WI38 (cell line): ENCODE results near the gene SHANK1.

ENCODE experiments used
- H3K4me3 ChIP-seq: 2 replicates; pipeline ENCODE4 v1.5.1; 2011; ENCODE audit warnings: low read depth, mild to moderate bottlenecking, control low read depth, low read length
- TF ChIP-seq, protein P1 (sequence below): IDR thresholded peaks from 2 replicates; pipeline ENCODE4 v1.5.1; 2012; ENCODE audit warnings: low read depth, mild to moderate bottlenecking, control low read depth, low read length

Gene SHANK1

DNA sequence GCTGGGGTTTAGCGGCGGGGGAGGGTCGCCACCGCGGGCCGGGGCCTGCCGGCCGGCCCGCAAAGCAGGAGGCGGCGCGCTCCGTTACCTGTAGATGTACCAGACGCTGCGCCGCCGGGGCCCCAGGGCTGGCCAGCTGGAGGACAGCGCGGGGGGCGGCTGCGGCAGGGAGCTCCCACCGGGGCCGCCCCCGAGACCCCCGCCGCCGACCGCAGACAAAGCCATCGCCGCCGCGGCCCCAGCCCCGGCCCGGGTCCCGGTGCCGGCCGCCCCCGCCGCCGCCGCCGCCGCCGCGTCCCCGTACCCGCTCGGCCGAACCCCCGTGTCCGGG, 24.8 kb downstream of the SHANK1 start:
- TF ChIP-seq, protein P1, sequence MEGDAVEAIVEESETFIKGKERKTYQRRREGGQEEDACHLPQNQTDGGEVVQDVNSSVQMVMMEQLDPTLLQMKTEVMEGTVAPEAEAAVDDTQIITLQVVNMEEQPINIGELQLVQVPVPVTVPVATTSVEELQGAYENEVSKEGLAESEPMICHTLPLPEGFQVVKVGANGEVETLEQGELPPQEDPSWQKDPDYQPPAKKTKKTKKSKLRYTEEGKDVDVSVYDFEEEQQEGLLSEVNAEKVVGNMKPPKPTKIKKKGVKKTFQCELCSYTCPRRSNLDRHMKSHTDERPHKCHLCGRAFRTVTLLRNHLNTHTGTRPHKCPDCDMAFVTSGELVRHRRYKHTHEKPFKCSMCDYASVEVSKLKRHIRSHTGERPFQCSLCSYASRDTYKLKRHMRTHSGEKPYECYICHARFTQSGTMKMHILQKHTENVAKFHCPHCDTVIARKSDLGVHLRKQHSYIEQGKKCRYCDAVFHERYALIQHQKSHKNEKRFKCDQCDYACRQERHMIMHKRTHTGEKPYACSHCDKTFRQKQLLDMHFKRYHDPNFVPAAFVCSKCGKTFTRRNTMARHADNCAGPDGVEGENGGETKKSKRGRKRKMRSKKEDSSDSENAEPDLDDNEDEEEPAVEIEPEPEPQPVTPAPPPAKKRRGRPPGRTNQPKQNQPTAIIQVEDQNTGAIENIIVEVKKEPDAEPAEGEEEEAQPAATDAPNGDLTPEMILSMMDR = no peak

DNA sequence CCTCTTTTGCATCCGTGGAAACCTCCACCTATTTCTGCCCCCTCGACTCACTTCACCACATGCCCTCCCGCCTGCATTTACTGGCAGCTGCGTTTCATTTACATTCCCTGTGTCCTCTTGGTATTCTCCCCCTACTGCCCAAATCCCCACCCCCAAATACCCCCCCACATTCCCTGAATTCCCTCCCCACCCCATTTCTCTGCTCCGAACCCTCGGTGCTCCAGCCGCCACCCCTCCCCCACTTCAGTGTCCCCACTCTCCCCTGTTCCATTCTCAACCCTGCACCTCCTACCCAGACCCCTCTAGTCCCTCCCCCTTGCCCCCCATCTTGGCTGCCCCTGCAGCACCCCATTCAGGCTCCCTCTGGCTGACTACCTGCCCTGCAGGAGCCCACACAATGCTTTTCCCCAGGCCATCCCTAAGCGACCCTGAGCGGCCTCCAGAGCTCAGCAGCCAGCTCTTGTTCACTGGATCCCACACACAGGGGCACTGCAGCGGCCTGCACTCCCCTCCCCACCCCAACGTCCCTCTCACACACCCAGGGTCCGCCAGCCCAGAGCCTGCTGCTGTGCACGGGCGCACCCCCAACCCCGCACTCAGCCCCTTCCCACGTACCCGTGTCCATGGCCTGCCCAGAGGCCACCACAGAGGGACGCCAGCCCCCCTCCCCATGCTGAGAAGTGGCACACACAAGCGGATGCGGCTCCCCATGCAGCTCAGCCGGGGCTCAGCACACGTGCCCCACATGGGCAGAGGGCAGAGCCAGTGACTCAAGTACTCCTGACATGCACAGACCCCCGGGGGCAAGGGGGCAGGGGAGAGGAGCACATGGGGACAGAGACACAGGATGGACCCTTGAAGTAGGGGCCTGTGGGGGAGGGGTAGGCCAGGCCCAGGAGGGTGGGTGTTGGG, 26.3 kb downstream of the SHANK1 start:
- H3K4me3 ChIP-seq = no peak overlapping the region
- TF ChIP-seq, protein P1 = no peak

More for the DNA sequence above, 24.8 kb downstream of the SHANK1 start:
- no peak overlapping the region for H3K4me3 ChIP-seq

DNA sequence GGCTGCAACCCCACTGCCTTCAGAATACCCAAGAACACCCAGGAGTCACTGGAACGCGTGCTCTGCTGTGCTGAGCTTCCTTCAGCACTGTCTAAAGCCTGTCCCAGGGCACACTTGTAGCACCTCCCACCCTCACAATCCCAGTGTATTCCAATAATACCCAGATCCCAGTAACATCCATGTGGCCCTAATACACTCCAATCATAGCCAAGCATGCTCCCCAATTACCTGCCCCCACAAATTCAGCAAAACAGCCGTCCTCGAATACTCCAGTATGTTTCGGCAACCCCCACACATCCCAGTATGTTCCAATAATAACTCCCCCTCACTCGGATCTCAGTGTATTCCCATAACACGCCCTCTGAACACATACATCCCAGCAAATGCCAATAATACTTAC, 29.2 kb downstream of the SHANK1 start:
- TF ChIP-seq, protein P1 = no peak

DNA sequence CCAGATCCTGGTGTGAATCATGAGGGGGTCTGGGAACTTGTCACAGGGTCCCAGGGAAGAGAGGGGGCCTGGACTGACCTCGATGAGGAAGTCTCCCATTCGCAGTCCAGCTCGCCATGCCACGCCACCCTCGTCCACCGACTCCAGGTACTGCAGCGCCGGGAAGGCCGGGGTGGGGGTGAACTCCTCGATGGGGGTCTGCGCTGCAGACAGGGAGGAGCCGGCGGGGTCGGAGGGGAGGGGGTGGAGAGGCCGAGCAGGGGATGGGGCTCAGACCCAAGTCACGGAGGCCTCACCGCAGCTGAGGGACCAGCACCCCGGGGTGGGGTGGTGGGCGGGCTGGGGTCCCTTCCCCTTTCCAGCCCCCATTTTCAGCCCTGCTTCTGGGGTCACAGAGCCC, 30.8 kb downstream of the SHANK1 start:
- TF ChIP-seq, protein P1 = no peak
- H3K4me3 ChIP-seq = no peak overlapping the region

More for the DNA sequence above, 29.2 kb downstream of the SHANK1 start:
- H3K4me3 ChIP-seq = no peak overlapping the region

DNA sequence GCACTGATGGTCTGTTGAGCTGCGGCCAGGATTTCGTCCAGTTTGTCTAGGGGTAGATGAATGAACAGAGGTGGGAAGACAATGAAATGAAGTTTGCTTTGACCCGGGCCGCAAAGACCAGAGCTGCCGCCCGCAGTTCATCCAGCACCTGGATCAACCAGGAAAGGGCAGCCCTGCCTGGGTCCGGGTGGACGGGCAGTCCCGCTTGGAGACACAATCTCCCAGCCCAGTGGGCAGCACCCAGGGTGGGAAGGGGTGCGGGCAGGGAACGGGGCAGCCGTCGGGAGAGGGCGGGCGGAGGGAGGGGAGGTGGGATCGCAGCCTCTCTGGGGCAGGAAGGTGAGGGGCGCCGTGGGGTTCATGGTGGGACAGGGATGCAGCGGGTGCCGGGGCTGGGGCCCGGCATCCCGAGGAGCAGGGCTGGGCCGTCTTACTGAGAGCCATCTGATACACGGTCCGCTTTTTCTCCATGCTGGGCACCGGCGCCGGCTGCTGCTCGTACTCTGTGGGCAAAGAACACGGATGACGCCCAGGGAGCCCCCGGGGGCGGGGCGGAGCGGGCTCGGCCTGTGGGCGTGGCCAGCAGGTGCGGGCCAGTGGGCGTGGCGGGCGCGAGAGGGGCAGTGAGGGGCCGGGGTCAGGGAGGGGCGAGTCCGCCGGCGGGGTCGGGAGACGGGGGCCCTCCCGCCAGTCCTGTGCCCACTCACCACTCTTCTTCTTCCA, 33.1 kb downstream of the SHANK1 start:
- TF ChIP-seq, protein P1 = no peak
- no peak overlapping the region for H3K4me3 ChIP-seq

DNA sequence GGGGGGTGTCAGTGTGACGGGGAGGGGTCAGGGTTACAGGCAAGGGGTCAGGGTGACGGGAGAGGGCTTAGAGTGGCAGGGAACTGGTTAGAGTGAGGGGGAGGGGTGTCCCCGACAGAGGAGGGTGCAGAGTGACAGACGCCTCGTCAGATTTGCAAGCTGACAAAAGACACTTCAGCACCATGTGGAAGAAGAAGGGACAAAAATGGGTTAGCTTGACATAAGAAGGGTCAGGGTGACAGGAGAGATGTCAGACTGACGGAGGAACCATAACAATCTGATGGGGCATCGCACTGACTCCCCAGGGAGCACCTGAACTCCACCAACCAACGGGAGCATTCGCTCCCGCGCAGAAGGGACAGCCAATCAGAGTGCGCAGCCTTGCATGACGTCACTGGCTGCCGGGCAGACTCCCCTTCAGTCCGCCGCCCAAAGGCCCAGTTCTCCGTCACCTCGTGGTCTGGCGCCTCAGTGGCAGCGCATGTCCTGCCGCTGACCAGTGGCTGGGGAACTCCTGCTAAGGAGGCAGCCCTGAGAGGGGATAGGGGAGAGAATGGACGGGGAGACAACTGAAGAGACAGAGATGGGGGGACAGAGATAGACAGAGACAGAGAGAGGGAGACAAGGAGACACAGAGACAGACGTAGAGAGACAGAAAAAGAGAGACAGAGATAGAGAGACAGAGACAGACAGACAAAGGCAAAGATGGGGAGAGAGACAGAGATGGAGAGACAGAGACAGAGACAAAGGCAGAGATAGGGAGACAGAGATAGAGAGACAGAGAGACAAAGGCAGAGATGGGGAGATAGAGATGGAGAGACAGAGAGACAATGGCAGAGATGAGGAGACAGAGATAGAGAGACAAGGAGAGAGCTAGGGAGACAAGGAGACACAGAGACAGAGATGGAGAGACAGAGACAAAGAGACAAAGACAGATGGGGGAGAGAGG, 40.2 kb downstream of the SHANK1 start:
- no peak overlapping the region for H3K4me3 ChIP-seq

More for the DNA sequence above, 40.2 kb downstream of the SHANK1 start:
- TF ChIP-seq, protein P1 = no peak
